PFSK-1 (cell line): ENCODE data around the gene DNAJB4.

ENCODE experiments used
- FOXP2 ChIP-seq: optimal IDR thresholded peaks from 2 replicates; pipeline ENCODE3; 2011; ENCODE audit warnings: borderline replicate concordance, control low read depth, inconsistent platforms; ENCODE audit not compliant: insufficient read depth; ENCODE audit errors: extremely low read length, extremely low read depth
- POLR2AphosphoS5 ChIP-seq: IDR thresholded peaks from 2 replicates; pipeline ENCODE4 v1.6.1; 2012; ENCODE audit warnings: low read depth, mild to moderate bottlenecking, control low read depth, low read length, moderate library complexity
- SIN3A ChIP-seq: IDR thresholded peaks from 2 replicates; pipeline ENCODE4 v1.6.1; 2012; ENCODE audit warnings: mild to moderate bottlenecking, low read length, moderate library complexity, borderline replicate concordance; ENCODE audit not compliant: insufficient read depth
- TAF1 ChIP-seq: IDR thresholded peaks from 2 replicates; pipeline ENCODE4 v1.6.1; 2012; ENCODE audit warnings: low read length, control low read depth, borderline replicate concordance; ENCODE audit not compliant: insufficient read depth
- TF ChIP-seq, protein P1 (sequence below), 2 experiments: IDR thresholded peaks; 2 replicates each; pipeline versions ENCODE4 v1.6.1 to v1.8.0; 2011 to 2012; ENCODE audit warnings: low read depth in 2 of 2, low read length in 2 of 2, control low read depth in 1 of 2, inconsistent platforms in 1 of 2, mild to moderate bottlenecking in 1 of 2, moderate library complexity in 1 of 2; ENCODE audit not compliant: insufficient read depth in 1 of 2

The DNAJB4 gene

DNA sequence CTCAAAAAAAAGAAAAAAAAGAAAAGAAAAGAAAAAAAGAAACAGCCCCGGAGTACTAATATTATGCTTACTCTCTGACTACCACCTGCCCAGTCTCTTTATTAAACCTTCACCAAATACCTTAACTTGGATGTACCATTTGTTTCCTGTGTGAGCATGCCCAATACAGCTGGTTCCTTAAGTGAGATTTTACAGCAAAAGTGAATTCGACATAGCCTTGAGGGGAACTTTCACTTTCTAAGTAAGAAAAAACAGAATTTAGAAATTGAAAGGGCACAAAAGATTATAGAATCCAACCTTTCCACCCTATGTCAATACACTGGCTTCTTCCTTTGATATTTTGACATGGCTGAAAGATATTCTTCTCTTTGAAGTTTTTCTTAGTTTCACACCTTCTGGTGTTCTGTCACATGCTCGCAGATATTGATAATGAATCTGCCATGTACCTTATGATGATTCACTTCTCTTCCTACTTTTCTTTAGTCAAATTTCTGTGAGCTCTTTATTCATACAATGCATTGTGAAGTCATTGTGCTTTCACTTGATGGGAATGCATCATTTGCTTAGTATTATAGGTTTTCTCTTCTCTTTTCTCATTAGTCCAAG lies 35.8 kb downstream of the DNAJB4 start:
- TF ChIP-seq, protein P1, sequence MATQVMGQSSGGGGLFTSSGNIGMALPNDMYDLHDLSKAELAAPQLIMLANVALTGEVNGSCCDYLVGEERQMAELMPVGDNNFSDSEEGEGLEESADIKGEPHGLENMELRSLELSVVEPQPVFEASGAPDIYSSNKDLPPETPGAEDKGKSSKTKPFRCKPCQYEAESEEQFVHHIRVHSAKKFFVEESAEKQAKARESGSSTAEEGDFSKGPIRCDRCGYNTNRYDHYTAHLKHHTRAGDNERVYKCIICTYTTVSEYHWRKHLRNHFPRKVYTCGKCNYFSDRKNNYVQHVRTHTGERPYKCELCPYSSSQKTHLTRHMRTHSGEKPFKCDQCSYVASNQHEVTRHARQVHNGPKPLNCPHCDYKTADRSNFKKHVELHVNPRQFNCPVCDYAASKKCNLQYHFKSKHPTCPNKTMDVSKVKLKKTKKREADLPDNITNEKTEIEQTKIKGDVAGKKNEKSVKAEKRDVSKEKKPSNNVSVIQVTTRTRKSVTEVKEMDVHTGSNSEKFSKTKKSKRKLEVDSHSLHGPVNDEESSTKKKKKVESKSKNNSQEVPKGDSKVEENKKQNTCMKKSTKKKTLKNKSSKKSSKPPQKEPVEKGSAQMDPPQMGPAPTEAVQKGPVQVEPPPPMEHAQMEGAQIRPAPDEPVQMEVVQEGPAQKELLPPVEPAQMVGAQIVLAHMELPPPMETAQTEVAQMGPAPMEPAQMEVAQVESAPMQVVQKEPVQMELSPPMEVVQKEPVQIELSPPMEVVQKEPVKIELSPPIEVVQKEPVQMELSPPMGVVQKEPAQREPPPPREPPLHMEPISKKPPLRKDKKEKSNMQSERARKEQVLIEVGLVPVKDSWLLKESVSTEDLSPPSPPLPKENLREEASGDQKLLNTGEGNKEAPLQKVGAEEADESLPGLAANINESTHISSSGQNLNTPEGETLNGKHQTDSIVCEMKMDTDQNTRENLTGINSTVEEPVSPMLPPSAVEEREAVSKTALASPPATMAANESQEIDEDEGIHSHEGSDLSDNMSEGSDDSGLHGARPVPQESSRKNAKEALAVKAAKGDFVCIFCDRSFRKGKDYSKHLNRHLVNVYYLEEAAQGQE (IDR thresholded peaks at IDR 0.05; ENCODE audit: insufficient read depth in 1 of 2, low read depth in 2 of 2, low read length in 2 of 2): no peak
- no peak for TF ChIP-seq TAF1
- TF ChIP-seq POLR2AphosphoS5: no peak
- TF ChIP-seq FOXP2: no peak
- no peak for TF ChIP-seq SIN3A

DNA sequence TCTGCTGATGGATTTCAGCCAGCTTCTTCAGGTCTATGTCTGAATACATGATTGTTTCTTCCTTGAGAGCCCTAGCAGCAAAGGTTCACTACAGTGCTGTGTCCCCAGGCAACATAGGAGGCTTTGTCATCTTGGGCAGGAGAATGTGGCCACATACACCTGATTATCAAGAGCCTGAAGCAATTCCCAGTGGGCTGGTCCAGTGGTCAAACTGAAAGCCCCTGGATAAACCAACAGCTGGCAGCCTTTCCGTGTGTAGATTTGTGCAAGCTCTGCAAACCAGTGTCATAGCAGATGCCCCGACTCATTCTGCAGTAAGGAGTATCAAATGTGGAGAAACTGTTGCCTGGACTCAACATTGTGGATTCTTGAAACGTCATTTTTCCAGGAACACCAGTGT lies 38.7 kb downstream of the DNAJB4 start:
- TF ChIP-seq POLR2AphosphoS5: no peak
- TF ChIP-seq TAF1: no peak
- no peak for TF ChIP-seq FOXP2
- TF ChIP-seq SIN3A: no peak
- TF ChIP-seq, protein P1 (IDR thresholded peaks at IDR 0.05; ENCODE audit: insufficient read depth in 1 of 2, low read depth in 2 of 2, low read length in 2 of 2): no peak

DNA sequence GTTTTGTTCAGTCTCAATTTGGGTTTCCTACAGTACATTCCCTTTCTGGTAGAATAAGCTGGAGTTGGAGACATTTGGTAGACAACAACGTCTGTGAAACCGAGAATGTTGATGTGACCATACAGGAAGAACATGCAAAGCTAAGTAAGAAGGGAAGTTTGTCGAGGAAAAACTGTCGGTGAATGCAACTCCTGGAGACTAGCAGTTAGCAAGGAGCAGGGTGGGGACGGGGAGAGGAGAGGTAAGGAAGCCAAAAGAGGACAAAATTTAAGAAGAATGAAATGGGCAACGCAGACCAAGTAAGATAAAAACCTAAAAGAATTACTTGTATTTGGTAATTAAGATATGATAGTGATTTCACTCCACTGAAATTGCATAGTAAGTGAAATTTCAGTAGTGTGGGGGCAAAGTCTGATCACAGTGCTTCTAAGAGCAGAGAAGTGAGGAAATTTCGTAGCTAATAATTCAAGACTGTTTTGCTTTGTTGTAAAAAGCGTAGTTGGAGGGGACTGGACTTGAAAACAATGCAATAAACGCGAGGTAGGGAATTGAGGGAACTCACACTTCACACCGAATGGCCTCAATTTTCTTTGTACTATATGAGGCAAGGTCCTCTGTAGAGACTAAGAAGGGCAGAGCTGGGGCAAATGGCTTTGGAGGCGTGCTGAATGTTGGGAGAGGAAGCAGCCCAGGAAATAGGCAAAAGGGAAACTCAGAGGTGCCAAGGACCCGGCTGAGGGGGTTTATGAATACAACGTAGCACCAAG lies 40.2 kb downstream of the DNAJB4 start:
- TF ChIP-seq TAF1: no peak
- TF ChIP-seq POLR2AphosphoS5: no peak
- TF ChIP-seq, protein P1 (IDR thresholded peaks at IDR 0.05; ENCODE audit: insufficient read depth in 1 of 2, low read depth in 2 of 2, low read length in 2 of 2): no peak
- no peak for TF ChIP-seq FOXP2
- TF ChIP-seq SIN3A: no peak

DNA sequence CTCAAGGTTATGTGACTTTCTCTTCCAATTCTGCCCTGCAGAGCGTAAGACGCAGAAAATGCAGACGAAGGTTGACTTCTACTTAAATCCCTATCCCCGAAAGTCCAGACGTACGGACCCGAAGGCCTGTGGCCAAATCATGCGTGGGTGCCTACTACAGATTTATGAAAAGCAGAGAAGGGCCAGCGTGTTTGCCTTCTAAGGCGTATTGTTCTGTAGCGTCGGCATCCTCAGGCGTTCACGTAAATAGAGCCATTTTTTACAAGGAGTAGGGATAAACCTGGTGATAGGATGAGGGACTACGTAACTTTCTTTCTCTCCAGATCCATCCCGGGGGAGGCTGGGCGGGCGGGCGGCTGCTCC lies 40.8 kb downstream of the DNAJB4 start:
- TF ChIP-seq, protein P1 (IDR thresholded peaks at IDR 0.05; ENCODE audit: insufficient read depth in 1 of 2, low read depth in 2 of 2, low read length in 2 of 2): no peak
- TF ChIP-seq POLR2AphosphoS5: no peak
- no peak for TF ChIP-seq FOXP2
- TF ChIP-seq TAF1: no peak
- no peak for TF ChIP-seq SIN3A
